HEK293 (cell line): ENCODE measurements around the gene CDC42EP5.

Experiments used
- ZNF184 ChIP-seq: fragments of 450-650 bp; IDR thresholded peaks from 2 replicates; pipeline ENCODE4 v1.5.1; 2018; ENCODE audit warnings: missing biosample characterization, mild to moderate bottlenecking, missing genetic modification characterization
- ZNF423 ChIP-seq: fragments of 450-650 bp; formaldehyde crosslinking; IDR thresholded peaks from 2 replicates; pipeline ENCODE4 v1.5.1; 2016; ENCODE audit warnings: missing biosample characterization, missing genetic modification characterization
- TF ChIP-seq, protein P1 (sequence below): fragments of 450-650 bp; formaldehyde crosslinking; IDR thresholded peaks from 2 replicates; pipeline ENCODE4 v1.5.1; 2016; ENCODE audit warnings: missing biosample characterization, missing genetic modification characterization
- TF ChIP-seq, protein P2 (sequence below): fragments of 450-650 bp; formaldehyde crosslinking; IDR thresholded peaks from 2 replicates; pipeline ENCODE4 v1.5.1; 2016; ENCODE audit warnings: missing biosample characterization, missing genetic modification characterization
- TF ChIP-seq, protein P3 (sequence below): fragments of 450-650 bp; formaldehyde crosslinking; IDR thresholded peaks from 2 replicates; pipeline ENCODE4 v1.5.1; 2017; ENCODE audit warnings: missing biosample characterization, missing genetic modification characterization

DNA sequence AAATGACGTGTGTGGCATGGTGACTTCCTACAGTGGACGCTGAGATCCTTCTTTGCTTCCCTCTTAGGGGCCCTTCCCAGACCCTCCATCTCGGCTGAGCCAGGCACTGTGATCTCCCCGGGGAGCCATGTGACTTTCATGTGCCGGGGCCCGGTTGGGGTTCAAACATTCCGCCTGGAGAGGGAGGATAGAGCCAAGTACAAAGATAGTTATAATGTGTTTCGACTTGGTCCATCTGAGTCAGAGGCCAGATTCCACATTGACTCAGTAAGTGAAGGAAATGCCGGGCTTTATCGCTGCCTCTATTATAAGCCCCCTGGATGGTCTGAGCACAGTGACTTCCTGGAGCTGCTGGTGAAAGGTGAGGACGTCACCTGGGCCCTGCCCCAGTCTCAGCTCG lies 34.7 kb upstream of the CDC42EP5 start:
- TF ChIP-seq ZNF423 (tag by site-specific recombination) (no peak), ZNF184 (tag by site-specific recombination) (no peak)
- TF ChIP-seq, protein P1, sequence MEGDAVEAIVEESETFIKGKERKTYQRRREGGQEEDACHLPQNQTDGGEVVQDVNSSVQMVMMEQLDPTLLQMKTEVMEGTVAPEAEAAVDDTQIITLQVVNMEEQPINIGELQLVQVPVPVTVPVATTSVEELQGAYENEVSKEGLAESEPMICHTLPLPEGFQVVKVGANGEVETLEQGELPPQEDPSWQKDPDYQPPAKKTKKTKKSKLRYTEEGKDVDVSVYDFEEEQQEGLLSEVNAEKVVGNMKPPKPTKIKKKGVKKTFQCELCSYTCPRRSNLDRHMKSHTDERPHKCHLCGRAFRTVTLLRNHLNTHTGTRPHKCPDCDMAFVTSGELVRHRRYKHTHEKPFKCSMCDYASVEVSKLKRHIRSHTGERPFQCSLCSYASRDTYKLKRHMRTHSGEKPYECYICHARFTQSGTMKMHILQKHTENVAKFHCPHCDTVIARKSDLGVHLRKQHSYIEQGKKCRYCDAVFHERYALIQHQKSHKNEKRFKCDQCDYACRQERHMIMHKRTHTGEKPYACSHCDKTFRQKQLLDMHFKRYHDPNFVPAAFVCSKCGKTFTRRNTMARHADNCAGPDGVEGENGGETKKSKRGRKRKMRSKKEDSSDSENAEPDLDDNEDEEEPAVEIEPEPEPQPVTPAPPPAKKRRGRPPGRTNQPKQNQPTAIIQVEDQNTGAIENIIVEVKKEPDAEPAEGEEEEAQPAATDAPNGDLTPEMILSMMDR (tag by site-specific recombination), result no peak
- TF ChIP-seq, protein P2, sequence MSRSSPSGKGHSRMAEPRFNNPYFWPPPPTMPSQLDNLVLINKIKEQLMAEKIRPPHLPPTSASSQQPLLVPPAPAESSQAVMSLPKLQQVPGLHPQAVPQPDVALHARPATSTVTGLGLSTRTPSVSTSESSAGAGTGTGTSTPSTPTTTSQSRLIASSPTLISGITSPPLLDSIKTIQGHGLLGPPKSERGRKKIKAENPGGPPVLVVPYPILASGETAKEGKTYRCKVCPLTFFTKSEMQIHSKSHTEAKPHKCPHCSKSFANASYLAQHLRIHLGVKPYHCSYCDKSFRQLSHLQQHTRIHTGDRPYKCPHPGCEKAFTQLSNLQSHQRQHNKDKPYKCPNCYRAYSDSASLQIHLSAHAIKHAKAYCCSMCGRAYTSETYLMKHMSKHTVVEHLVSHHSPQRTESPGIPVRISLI, result no peak
- TF ChIP-seq, protein P3, sequence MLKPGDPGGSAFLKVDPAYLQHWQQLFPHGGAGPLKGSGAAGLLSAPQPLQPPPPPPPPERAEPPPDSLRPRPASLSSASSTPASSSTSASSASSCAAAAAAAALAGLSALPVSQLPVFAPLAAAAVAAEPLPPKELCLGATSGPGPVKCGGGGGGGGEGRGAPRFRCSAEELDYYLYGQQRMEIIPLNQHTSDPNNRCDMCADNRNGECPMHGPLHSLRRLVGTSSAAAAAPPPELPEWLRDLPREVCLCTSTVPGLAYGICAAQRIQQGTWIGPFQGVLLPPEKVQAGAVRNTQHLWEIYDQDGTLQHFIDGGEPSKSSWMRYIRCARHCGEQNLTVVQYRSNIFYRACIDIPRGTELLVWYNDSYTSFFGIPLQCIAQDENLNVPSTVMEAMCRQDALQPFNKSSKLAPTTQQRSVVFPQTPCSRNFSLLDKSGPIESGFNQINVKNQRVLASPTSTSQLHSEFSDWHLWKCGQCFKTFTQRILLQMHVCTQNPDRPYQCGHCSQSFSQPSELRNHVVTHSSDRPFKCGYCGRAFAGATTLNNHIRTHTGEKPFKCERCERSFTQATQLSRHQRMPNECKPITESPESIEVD (tag by site-specific recombination), result no peak
